LNCAP (cell line): ENCODE data around the gene OR6J1.

ENCODE experiments used
- CTCF ChIP-seq: fragments of 450-650 bp; IDR thresholded peaks from 2 replicates; pipeline ENCODE4 v1.5.1; 2017; ENCODE audit warnings: mild to moderate bottlenecking

OR6J1 gene

GRCh38 chr14:22610931-22611330, 33.2 kb downstream of the OR6J1 start:
- no peak for TF ChIP-seq CTCF

GRCh38 chr14:22607291-22607690, 36.9 kb downstream of the OR6J1 start:
- no peak for TF ChIP-seq CTCF

- no peak for TF ChIP-seq CTCF
Measured at GRCh38 chr14:22606380-22606779, 37.8 kb downstream of the OR6J1 start.

- TF ChIP-seq CTCF = no peak
Measured at GRCh38 chr14:22602862-22603261, 41.3 kb downstream of the OR6J1 start.

GRCh38 chr14:22601996-22602395, 42.2 kb downstream of the OR6J1 start:
- no peak for TF ChIP-seq CTCF

GRCh38 chr14:22601456-22601855, 42.7 kb downstream of the OR6J1 start:
- TF ChIP-seq CTCF = no peak

- TF ChIP-seq CTCF = no peak
Measured at GRCh38 chr14:22600027-22600426, 44.1 kb downstream of the OR6J1 start.

- no peak for TF ChIP-seq CTCF
Measured at GRCh38 chr14:22599349-22599748, 44.8 kb downstream of the OR6J1 start.
